ENCODE measurements around the gene ATF2.
"Not testable (repeated sequence)": the region's sequence is repeated elsewhere in the genome, so short reads cannot be mapped to it uniquely, and the experiment has no call there.

ATF2 gene

GRCh38 chr2:175131252-175131651 is 36.8 kb downstream of the ATF2 start:
- TF ChIP-seq CTCF (IDR thresholded peaks at IDR 0.05; ENCODE audit: low read depth, low read length), result no peak
- DNase-seq (ENCODE audit: extremely low read depth, low read depth), result no peak

- no peak for DNase-seq (ENCODE audit: extremely low read depth, low read depth)
- no peak for TF ChIP-seq CTCF (IDR thresholded peaks at IDR 0.05; ENCODE audit: low read depth, low read length)
Measured at GRCh38 chr2:175126661-175127060, 41.3 kb downstream of the ATF2 start.

- no peak for DNase-seq (ENCODE audit: extremely low read depth, low read depth)
Measured at GRCh38 chr2:175123254-175123653, 44.7 kb downstream of the ATF2 start.

GRCh38 chr2:175111200-175111657 is 56.8 kb downstream of the ATF2 start:
- DNase-seq (ENCODE audit: extremely low read depth, low read depth), result peak; percentile 12
- peak; percentile 66 for TF ChIP-seq CTCF (IDR thresholded peaks at IDR 0.05; ENCODE audit: low read depth, low read length)

More at GRCh38 chr2:175123254-175123653, 44.7 kb downstream of the ATF2 start:
- no peak for TF ChIP-seq CTCF (IDR thresholded peaks at IDR 0.05; ENCODE audit: low read depth, low read length)

- DNase-seq (ENCODE audit: extremely low read depth, low read depth), result not testable (repeated sequence)
Measured at GRCh38 chr2:175108091-175108490, 59.9 kb downstream of the ATF2 start.

GRCh38 chr2:175107146-175107545 is 60.9 kb downstream of the ATF2 start:
- no peak for TF ChIP-seq CTCF (IDR thresholded peaks at IDR 0.05; ENCODE audit: low read depth, low read length)
- DNase-seq (ENCODE audit: extremely low read depth, low read depth), result no peak

- no peak for TF ChIP-seq CTCF (IDR thresholded peaks at IDR 0.05; ENCODE audit: low read depth, low read length)
- no peak for DNase-seq (ENCODE audit: extremely low read depth, low read depth)
Measured at GRCh38 chr2:175103191-175103590, 64.8 kb downstream of the ATF2 start.

GRCh38 chr2:175101514-175101913 is 66.5 kb downstream of the ATF2 start:
- TF ChIP-seq CTCF (IDR thresholded peaks at IDR 0.05; ENCODE audit: low read depth, low read length), result no peak
- no peak for DNase-seq (ENCODE audit: extremely low read depth, low read depth)

All from AG09319 (cell line).